ENCODE data around the gene EMSY.

DNA sequence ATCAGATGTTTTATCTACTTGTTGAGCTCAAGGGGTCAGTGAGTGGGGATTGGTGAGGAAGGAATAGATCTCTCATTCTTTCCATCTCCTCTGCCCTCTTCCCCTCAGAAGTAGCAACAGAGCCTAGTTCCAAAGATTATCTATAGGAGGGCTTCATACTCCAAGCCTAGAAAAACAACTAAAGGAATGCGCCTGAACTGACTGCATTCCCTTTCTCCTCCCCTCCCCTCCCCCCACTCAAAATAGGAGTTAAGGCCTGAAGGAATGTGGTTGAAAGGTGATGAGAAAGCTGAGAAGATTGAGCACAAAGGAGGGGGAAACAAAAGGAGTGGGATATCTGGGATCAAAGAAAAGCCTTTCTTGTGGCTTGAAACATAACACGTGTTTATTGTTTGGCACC is 10.5 kb downstream of the EMSY start:
- TF ChIP-seq CTCF (IDR thresholded peaks at IDR 0.05), result no peak
- no peak for TF ChIP-seq POLR2A (IDR thresholded peaks at IDR 0.05)

Data from Peyer's patch (tissue), 4 donors.